Ammon's horn (tissue), 1 donor: ENCODE results near the gene TNS3.
A peak's percentile ranks its signal among the peaks of the same experiment; 100 is the strongest.

Experiments used
- DNase-seq: peaks from one replicate; pipeline ENCODE4 v3.0.0-alpha.2; 2016; ENCODE audit warnings: low spot score

The TNS3 gene

DNA sequence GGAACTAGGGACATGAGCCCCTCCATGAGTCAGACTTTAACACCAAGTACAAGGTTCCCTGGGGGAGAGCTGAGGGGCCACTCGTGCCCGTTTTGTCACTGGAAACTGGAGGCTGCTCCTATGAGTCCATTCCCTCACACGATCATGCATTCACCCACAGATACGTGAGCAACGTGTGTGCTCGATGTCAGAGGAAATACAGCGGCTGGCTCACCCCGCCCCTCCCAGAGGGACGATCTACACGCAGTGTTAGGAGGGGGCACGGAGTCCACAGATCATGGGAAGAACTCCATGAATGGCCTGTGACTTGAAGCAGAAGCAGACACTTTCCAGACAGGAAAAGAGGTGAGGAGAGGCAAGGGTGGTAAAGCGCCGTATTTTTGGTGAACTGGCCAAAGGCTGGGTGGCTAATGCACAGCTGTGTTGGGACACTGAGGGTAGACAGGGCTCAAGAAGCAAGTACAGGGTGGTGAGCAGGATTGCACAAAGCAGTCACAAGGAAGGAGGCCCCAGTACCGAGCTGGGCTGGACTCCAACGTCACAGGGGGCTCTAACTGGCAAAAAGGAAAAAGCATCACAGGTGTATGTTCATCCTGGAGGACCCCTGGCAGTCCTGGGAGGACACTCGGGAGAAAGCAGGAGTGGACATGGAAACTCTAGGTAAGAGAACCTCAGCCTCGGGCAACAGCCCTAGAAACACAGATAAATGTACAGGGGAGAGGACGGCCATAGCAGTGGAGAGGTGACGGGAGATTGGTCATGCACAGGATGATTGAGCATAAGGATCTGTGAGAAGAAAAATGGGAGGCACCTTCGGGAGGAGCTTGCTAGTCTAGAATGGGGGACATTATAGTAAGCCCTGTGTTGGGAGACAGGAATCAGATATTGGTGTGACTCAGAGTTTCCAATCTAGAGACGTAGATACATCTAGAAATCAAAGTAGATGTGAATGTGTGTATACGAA, 41.2 kb downstream of the TNS3 start:
- no peak for DNase-seq

DNA sequence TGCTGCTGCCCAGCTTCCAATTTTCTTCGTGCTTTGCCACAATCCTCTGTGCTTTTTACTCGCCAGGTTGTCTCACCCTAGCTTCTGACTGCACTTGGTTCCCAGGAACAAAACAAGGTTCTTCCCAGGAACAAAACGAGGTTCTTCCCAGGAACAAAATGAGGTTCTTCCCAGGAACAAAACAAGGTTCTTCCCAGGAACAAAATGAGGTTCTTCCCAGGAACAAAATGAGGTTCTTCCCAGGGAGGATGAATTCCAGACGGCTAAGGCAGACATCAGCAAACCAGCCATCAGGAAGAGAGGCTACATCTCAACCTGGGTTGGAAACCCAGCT, 41.9 kb downstream of the TNS3 start:
- no peak for DNase-seq

DNA sequence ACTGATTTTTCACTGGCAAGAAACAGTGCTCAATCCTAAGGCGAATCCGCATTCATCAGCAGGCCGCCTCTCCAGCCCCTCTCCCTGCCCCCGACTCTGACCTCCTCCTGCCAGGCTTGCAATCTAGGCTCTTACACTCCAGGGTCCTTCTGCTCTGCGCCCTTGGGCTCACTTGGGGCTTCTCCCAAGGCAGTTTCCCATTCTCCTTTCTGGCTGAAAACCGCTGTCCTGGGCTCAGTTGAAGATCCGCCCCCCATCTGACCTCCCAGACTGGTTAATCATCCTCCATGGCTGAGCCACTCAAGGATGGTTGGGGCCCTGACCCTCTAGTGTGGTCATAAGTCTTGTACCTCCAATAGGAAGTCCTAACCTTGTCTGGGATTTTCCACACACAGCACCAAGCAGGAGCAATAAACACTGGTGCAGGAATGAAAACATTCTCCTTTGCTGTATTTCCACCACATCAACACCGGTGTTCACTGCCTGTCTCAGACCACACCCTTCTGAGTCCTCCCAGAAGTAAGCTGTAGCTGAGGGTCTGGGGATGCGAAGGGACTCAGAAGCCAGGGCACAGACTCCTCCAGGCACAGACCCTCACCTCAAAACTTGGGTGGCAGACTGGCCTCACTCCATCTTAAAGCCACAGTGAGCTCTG, 42.4 kb downstream of the TNS3 start:
- no peak for DNase-seq

DNA sequence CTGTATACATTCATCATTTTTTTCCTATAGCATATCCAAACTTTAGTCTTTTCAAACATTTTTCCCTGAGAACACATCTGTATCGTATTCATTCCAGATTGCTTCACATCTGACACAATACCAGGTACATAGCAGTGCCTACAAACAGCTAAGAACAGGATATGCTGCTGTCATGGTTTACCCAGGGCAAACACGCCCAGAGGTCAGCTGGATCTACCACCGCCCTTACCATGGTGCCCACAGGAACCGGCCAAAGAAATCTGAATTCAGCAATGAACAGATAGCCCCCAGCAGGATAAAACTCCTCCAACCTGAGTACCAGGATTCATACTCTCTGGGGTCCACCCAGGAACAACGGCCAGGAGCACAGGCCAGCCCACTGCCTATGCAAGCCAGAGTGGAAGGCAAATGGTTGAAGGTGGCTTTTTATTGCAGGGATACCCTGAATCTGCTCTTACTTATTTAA, 43.0 kb downstream of the TNS3 start:
- DNase-seq, result no peak

DNA sequence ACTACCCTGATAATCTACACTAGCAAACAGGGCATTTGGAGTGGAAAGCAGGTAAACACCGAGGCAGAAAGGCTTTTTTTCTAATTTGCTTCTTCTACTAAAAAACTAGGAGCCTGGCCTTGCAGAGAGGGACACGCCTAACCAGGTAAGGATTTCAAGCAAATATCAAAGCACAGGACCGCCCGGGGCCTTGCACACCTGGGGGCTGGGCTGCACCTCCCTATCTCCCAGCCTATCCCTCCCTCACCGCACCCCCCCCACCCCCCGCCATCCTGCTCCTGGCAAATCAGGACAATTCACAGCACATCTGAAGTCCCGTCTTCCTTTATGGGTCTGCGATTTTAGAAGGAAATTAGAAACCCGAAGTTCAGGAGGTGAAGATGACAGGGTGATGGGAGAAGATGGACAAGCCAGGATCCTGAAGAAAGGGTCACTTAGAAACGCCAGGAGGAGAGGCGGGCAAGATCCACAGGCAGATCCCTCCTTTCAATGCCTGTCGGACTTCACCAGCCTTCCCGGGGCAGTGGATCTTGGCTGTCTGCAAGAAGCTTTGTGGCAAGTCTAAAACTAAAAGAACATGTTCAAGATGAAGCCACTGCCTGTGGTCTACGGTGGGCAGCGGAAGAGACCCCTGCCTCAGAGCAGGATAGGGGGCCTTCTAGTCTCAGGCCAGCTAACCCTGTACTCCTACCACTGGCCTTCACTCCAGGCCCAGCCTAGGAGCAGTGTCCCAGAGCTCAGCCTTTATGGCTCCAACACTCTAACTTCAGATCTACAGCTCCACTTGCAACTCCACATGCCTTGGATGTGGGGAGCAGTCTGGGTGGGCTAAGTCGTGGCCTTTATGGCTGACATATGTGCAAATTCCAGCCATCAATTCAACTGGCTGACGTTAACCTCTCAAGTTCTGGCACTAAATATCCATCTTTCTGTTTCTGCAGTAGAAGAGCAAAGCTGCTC, 43.9 kb downstream of the TNS3 start:
- no peak for DNase-seq

DNA sequence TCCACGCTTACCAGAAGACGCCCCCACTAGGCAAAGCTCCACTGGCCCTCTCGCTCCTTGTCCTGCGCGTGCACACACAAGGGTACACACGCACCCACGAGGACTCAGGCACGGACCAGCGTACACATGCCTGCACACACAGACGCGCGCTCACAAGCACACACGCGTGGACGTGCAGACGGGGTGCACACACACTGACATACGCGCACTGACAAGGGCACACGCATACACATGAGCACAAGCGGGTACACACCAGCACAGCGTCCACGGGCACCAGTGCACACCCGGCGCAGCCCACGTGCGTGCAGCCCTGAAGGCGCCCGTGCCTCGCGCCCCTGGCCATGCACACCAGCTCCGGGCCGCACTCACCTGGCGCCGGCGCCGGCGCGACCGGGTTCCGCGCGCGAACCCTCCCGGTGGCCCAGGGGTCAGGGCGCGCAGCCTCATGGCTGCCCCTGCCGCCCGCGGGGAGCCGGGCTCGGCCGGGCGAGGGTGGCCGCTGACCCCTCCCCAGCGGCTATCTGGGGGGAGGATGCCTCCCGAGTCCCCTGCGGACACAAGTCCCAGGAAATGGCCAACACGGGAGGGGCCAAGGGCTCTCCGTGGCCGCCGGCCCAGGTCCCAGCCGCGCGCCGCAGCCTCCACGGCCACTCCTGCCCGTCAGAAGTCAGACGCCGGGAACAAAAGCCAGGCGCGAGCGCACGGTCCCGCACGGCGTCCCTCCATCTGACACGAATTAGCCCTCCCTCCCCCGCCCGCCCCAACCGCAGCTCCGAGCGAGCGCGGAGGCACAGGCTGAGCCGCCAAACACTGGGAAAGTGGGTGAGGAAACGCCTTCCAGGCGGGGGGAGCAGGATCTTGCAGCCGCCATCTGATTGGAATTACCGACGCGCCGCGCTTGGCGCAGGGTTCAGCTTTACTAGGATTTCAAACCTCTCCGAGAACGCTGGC, 45.0 kb downstream of the TNS3 start:
- DNase-seq, result peak; percentile 39

DNA sequence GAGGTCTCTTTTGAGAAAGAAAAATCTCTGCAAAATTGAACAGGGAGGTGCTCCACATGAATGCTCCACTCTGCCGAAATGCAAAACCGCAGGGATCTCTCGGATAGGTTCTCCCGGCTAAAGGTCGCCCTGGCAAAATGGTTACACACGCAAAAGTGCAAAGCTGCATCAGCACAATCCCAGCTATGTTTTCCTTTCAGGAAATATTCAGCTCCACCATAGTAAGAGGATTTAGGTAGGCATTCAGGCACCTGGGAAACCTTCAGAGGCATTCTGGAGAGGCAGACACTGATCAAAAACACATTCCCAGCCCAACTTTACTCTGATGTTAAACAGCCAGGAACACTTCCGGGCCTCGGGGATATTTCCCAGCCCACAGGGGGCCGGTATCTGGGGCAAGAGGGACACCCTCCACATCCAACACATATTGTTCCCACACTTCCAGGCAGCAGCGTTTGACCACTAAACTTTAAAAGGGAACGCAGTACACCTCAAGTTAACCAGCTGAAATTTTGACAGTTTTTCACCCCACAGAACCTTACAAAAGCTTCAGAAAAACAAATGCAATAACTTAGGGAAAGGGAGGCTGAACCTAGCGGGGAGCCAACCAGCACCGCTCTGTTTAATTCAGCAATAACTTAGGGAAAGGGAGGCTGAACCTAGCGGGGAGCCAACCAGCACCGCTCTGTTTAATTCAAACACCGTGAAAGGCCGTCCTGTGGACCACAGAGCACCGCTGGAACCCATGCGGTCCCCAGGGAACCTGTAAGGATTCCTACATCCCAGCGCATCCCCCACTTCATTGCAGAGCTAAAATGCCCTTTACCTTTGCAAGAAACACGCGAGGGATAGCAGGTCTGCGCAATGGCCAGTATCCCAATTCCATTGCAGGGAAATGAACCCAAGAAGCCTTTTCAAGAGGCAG, 45.9 kb downstream of the TNS3 start:
- DNase-seq, result no peak

DNA sequence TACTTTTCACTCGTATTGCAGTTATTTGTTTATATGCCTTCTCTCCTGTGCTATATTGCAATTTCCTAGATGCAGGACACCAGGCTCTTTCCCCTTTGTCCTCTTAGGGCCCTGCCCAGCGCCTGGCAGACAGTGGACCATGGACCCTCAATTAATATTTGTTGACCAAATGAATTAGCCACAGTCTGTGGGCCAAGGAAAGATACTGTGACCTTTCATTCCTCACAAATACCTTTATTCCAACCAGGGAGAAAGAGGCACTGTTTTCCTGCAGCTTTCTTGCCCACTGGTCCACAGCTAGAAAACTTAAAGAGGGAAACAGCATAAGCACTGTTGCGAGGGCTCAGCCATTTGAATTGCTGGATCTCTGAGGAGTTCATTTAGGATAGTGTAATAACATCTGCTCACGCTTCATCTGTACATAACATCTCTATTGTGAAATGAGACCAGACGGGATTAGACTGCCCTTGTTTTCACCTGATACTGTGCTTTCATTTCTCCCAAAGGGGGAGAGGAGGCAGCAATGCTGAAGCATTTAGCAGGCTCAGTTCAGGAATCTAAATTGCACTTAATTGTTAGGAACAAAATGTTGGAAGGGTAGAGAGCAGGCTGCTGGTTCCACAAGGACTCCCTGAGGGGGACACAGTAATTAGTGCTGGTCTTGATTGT, 46.7 kb downstream of the TNS3 start:
- DNase-seq, result peak; percentile 36

DNA sequence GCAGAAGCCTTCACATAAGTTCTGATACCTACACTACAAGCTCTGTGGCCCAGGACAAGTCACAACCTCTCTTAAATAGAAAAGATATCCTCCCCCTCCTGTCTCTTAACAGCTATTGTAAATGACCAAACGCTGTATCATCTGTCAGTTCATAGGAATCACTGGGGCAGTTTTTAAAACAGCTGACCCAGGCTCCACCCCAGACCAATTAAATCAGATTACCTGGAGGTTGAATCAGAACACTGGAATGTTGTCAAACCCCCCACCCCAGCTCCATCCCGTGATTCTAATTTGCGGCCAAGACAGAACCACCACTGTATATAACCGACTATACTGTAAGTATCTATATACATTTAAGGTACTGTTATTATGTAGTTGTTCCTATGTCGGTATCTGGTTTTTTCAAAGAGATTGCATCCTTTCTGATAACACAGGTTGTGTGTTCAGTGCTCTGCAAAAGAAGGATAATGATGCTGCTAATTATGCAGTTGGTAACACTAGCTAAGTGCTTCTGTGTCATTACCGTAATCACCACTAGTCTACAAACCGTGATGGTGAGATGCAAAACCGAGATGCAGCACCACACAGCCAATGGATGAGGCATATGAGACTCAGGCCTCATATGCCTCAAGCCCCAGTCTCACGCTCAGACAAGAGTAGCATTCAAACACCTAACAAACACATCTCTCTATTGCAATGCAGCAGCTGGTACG, 47.4 kb downstream of the TNS3 start:
- DNase-seq, result no peak

DNA sequence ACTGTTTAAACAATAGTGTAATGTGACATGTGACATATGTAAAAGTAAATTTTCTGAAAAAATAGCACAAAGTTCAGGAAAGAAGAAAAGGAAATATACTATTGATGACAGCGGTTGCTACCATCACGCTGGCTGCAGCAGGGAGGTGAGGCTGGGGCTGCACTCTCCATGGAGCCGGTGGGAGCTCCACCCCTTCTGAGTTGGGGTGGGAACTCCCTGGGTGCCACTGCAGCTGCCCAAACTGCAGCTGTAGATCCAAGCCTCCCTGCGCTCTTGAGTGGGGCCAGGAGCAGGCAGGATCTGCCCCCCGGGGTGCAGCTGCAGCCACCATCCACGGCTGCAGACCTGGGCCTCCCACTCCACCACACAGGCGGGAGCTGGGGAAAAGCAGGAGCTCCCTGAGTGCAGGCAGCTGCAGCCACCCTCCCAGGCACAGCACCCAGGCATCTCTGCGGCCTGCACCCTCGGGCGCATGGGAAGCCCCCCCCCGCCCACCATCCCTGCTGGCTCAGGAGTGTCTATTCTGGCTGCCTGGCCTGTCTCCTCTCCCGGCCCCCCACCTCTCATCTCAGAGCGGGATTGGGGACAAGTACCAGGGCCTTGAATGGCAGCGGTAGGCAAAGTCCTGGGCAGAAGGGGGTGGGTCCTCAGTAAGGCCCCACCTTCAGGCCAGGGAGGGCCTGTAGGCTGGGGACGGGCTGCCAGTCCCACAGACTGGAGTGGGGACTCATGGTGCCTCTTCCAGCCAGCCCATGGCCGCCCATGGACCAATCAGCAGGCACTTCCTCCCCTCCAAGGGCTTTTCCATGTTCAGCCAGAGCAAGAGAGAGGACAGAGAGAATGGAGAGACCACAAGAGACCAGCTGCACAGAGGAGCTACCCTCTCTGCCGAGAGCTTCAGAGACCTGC, 50.1 kb downstream of the TNS3 start:
- no peak for DNase-seq

DNA sequence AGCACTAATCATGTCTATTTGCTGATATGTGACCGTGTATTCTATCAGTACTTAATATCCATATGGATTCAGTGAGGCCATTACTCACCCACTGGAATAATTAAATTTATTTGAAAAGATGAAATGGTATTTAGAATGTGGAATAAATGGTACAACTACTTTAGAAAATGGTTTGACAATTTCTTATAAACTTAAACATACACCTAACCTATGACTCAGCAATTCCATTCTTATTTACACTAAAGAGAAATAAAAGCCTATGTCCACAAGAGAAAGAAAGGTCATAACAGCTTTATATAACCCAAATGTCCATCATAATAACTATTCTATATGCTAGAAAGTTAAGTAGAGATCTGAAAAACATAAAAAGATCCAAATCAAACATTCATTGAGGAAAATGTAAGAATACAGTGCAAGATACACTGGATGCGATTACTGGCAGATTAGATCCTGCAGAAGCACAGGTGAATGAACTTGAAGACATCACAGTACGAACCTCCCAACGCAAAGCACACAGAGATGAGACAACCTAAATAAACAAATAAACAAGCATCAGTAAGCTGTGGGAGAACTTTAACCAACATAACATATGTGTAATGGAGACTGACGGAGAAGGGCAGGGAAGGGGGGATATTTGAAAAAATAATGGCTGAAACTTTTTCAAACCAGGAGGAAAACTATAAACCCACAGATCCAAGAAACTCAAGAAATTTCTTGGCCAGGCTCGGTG, 51.9 kb downstream of the TNS3 start:
- no peak for DNase-seq

DNA sequence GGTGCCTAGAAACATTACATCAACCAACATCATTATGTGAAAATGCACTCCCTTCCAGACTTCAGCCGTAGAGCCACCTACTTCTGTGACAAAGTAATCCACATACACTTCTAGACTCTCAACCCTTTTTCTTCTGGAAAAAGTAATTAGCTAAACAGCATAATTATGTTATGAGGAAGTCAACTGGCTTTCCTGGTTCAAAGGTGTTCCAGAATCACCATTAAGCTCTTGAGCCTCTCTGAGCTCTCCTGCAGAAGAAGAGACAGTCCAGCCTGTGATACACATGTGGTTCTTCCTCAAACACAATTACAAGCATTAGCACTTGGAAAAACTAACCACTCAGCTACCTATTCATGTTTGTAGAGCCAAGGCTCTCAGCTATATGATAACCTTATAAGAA, 52.5 kb downstream of the TNS3 start:
- DNase-seq, result no peak

DNA sequence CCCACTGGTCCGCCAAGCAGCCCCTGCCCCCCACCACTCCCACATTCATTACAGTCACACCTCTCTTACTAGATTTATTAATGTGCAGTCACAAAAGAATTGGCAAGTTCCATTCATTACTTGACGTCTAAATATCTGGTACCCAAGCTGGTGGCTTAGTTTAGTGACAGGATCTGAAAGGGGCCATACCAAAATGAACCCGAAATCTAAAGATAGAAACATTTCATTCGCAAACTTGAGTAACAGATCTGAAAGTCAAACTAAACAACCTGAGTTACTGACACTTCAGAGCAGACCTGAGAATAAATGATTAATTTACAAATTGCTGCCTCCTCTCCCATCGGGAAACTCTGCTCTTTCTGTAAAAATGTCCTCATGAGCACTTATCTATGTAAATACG, 53.4 kb downstream of the TNS3 start:
- no peak for DNase-seq

DNA sequence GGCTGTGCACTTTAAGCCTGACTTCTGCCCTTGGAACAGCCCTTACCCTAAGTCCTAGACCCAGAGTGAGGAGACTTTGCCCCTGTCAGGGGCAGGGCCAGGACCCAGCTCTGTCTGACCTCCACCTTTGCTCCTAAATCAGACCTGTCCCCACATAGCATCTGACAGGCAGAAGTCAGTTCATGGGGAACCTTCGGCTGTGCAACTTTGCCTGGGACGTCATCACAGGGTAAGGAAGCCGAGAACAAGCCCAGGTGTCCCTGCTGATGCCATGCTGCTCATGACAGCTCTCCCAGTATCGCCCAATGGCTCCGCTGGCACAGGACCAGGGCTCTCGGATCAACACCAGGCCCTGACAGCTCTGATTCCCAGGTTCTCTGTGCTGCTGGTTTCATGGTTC, 55.4 kb downstream of the TNS3 start:
- DNase-seq, result no peak

DNA sequence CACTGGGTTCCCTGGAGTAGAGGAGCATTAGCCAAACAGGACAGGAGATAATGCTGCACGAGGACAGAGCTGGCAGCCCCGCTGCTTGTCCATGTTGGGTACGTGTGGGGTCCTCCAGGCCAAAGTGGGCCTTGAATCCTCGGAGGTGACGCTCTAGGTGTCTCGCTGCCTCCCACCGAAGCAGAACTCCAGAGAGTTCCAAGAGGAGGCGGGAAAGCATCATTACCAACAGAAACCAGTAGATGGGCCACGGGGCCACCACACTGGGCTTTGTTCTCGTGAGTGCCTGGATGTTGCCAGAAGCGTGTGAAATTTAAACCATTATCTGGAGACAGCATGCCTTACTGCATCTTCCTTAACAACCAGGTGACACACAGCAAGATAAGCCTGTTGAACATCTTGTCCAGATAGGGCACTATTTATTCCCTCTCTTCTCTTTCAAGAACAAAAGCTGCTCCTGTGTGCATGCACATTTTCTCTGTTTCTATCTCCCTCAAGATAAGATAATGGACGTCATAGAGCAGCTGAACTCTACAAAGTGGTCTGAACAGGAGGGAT, 56.8 kb downstream of the TNS3 start:
- DNase-seq, result no peak

DNA sequence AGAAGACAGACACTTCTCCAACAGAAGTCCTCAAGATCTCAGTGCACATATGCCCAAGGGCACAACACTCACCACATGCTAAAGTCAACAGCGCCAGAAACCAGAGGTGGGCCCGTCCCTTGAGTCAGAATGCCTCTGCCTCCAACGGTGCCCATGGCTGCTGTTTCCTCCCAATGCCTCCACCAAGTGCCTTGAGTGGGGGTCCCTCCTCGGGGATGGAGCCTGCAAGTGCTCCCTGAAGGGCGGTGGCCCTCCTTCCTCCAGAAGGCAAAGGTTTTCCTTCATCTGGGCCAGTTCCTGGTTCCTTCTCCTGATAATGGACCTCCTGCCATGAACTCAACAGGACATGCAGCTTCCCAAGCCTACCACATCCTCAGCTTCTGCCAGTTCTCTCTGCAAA, 58.5 kb downstream of the TNS3 start:
- DNase-seq, result no peak
